Globus pallidus (tissue), 1 donor: ENCODE results near the gene MB.
"Not testable (repeated sequence)": the region's sequence is repeated elsewhere in the genome, so short reads cannot be mapped to it uniquely, and the experiment has no call there.

Source experiments
- DNase-seq: peaks from one replicate; pipeline ENCODE4 v3.0.0-alpha.2; 2015; ENCODE audit warnings: low spot score

The MB gene

DNA sequence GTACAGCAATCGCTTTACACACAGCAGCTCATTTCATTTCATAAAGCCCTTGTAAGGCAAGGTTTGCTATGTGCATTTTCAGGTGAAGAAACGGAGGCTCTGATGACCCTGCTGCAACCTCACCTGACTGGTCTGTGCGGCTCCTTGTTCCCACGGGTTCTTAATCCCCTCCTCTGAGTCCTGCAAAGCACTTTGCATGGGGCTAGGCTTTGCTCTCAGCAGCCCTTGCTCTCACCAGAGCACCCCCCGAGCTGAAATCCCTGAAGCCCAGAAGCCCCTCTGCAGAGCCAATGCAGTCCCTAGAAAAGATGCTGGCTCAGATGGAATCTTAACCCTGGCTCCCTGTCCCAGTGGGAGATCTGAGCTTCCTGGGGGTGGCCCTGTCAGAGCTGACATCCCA lies 20.1 kb upstream of the MB start:
- DNase-seq = no peak

DNA sequence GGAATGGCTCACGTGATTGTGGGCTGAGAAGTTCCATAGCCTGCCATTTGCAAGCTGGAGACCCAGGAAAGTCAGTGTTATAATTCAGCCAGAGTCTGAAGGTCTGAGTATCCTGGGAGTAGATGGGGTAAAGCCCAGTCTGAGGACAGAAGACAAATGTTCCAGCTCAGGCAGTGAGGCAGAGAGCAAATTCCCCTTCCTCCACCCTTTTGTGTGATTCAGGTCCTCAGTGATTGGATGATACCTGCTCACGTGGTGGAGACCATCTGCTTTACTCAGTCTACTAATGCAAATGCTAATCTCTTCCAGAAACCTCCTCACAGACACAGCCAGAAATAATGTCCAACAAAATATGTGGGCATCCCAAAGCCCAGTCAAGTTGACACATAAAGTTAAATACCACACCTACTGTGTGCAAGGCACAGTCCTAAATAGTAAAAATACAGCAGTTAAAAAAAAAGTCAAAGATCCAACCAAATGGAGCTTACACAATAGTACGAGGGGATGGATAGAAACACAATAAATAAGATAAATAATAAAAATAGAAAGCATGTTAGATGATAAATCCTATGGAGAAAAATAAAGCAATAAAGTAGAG lies 17.9 kb upstream of the MB start:
- DNase-seq = no peak

DNA sequence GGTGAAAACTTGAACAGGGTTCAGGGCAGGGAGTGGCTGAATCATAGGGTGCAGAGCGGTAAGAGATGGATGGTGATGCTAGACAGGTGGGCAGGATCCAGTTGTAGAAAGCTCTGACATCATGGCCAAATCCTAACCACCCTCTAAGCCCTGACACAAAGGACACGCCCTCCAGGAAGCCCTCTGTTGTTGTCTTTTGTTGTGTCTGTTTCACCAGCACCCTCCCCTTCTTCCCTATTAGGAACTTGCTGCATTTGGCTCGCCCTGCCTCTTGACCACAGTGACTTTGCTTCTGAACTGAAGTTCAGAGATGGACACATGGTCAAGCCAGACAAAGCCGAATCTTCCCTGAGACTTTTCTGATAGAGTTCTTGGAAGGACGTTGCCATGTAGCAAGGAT lies 16.9 kb upstream of the MB start:
- DNase-seq = no peak

DNA sequence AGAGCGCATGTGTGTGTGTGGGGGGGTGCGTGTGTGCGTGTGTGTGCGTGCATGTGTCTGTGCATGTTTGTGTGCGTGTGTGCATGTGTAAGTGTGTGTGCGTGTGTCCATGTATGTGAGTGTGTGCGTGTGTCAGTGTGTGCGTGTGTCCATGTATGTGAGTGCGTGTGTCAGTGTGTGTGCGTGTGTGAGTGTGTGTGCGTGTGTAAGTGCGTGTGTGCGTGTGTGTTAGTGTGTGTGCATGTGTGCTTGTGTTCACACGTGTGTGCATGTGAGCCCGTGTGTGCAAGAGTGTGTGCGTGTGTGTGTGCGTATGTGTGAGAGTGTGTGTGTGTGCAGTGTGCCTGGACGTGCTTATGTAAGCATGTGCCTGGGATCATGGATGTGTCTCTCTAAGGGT lies 16.4 kb upstream of the MB start:
- no peak for DNase-seq

DNA sequence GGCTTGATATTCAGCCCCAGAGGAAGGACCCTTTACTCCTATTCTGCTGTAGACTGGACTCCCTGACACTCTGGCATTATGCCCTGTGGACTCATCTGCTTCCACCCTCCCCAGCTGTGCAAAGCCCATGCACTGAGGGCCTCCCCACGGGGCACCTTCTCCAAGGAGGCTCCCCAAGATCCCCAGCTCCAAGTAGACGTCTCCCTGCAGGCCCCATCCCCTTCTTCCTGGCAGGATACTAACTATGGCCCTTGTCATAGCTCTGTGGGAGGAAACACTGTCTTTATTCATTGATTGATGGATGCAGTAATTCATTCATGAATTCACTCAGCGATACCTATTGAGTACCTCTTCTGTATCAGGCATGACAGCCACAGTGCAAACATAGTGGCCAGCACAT lies 15.8 kb upstream of the MB start:
- no peak for DNase-seq

DNA sequence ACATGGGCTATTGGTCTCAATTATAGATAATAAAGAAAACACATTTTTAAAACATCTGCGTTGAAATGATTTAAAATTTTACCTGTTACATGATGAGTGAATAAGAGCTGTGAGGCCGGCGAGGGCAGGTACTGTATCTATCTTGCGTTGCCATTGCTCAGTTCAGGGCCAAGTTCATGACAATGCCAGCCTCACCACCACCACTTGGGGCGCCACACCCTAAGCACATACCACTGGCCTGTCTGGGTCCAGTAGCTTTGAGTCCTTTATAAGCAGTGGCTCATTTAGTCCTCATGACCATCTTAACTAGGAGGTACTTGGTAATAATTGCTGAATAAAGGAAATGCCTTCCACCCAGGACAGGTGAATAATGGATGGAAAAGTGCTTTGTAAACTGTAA lies 14.5 kb upstream of the MB start:
- DNase-seq = no peak

DNA sequence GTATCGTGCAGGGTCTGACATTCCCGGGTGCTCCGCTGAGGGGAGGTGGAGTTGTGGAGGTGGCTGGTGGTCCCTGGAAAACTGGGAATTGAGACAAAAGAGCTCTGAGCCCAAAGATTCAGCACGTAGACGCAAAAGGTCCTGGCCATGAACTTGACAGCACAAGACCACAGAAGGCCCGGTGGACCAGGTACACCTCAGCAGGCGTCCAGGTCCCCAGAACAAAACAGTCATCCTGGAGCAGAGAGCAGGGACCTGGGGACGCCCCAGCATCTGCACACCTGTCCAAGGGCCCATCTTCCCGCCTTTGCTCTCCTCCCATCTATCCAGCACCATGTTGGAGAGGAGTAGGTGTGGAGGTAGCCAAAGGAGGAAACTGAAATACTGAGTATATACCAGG lies 13.8 kb upstream of the MB start:
- DNase-seq = no peak

DNA sequence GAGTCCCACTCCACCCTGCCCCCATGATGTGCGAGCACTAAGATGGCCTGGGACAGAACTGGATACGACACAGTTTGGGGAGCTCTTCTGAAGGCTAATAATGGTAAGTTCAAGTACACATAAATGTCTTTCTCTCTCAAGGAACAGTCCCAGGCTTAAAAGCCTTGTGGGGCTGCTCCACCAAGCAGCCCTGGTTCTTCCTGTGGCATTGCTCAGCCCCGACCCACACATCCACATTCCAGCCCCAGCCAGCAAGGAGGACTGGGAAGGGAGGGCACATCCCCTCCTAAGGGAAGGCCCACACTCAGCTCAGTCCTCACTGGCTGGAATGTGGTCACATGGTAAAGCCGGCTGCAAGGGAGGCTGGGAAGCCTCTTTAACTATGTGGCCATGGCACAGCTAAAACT lies 13.3 kb upstream of the MB start:
- no peak for DNase-seq

DNA sequence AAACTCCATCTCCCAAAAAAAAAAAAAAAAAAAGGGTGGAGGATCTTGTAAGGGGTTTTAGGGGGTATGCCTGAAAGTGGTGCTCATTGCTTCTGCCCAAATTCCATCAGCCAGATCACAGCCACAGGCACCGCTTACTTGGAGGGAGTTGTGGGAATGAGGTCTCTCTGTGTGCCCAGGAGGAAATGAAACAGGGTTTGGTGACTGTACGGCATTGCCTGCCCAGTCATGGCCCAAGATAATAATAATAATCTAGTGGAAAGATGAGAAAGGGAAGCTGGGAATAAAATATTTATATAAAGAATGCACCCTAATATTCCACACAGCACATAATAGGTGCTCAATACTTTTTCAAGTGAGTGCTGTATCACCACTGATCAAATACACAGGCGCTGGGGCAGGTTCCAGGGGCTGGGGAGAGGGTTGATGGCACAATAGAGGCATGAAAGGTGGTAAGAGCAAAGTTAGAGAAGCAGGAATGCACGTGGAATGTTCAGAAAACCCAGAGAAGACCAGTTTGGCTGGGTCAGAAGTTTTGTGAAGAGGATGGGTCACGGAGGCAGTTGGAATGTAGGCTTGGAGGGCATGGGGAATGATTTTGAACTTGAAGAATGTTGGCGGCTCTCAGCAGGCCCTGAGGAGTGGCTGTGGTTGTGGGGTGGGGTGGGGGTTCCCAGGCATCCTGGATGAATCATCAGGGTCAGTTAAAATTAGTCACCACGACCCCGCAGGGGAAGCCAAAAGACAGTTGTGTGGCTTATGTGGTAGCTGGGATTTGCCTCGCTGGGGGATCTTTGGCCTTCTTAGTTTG lies 12.5 kb upstream of the MB start:
- DNase-seq = no peak

DNA sequence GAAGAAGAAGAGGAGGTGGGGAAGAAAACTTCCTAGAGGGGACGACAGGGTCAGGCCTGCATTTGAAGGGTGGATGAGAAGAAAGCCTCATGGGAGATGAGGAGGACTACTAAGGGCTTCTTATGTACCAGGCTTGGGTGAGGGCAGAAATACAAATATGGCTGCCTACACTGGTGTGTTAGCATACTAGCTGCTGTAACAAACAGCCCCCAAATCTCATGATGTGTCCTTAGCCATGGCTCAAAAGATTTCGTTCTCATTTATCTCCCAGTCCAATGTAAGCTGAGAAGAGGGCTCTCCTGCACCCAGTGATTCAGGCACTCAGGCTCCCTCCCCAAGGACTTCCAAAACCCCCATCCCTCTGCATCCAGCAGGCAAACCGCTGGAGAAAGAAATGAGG lies 11.6 kb upstream of the MB start:
- no peak for DNase-seq

DNA sequence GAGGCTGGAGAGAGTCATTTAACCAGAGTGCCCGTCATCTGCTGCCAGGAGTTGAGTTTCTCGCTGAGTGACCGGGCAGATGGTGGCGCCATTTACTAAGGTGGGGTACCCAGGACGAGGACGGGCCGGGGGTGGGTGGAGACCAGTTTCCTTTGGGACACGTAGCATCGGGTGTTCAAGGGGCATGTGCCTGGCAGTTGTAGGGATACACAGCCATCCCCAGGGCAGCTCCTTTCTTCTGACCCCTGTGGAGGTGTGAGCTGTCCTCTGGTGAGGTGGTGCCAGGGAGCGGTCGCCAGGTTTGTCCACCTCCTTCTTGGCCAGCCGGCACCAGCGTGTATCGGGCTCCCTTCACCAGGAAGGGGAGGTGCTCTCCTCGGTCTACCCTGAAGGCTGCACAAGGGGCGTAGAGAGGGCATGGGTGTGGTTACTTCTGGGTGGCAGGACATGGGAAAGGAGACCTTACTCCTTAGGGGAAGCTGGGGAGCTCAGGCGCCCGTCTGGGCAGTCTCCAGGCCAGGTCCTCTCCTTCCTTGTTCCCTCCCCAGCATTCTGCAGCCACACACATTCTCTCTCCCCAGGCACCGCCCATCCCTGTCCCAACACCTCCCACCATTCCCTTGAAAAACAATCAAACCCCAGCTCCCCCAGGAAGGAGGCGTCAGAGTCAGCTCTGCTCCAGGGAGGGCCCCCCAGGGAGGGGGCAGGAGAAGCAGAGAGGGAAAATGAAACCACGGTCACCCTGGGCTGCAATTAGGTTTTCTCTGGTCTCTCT lies 10.3 kb upstream of the MB start:
- DNase-seq = peak; percentile 32

DNA sequence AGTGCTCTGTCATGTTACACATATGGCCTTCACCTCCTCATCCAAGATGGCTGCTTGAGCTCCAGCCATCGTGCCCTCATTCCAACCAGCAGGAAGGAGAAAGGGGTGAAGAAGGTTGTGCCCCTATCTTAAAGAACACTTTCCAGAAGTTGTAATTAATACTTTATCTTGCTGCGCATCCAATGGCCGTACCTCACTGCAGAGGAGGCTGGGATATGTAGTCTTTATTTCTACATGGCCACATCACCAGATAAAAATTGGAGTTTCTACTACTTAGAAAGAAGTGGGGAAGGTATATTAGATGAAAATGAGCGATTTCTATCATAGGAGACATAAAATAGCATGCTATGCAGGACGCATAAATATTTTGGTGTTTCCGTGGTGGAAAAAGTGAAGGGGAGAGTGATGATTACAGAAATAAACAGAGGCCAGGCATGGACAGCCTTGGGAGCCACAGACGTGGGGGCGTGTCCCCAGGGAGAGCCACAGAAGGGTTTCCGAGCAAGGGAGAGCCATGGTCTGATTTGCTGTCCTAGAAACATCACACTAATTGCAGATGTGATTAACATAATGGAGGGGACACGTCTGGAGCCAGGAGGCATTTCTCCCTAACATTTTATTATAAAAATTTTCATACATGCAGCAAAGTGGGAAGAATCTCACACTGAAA lies 8.8 kb upstream of the MB start:
- DNase-seq = no peak

DNA sequence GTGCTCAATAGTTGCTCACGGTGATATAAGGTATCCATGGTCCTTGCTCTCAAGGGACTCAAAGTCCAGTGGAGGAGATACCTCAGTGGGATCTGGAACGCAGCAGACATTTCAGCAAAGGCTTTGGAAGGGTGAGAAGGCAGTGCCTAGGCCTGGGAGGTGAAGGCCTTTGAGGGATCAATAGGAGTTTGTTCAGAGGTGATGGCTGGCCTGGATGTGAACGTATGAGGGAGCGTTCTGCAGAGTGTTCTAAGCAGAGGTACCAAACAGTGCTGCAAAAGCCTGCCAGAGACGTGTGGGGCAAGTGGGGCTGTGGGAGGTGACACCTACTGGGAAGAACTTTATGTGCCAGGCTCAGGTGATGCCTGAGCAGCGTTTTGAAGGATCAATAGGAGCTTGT lies 7.4 kb upstream of the MB start:
- no peak for DNase-seq

DNA sequence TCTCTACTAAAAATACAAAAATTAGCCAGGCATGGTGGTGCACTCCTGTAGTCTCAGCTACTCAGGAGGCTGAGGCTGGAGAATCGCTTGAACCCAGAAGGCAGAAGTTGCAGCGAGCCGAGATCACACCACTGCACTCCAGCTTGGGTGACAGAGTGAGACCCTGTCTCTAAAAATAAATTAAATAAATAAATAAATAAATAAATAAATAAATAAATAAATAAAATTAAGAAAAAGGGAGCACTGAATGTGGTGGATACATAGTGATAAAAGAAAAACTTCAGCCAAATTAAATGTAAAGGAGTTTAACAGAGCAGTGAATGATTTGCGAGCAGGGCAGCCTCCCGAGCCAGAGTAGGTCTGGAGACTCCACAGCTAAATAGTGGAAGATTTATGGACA lies 6.8 kb upstream of the MB start:
- not testable (repeated sequence) for DNase-seq

DNA sequence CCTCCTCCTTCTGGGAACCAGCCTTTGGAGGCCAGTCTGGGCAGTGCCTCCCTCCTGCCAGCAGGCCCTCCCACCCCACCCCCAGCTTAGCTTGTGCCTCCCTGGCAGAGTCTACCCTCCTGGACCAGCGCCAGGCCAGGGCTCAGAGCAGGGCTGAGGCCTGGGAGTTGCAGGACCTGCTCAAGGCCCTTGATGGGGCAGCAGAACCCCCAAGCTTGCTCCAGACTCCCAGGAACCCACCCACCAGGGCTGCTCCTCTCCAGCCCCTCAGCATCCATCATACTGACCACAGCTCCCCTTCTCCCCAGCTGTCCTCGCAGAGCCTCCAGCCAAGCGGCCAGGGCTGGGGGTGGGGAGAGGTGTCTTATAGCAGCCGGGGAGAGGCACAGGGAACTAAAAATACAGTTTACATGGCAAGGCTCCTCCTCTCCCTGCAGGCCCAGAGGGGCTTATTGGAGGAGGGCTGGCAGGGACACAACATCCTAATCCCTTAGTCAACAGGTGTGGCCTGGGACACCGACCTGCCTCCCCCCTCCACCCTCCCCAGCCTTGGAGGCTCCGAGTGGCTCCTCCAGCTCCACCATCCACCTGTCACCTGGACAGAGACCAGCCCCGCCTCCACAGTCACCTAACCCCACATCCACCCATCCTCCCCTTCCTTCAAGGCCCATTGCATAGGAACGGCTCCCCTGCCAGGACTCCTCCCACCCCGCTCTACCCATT lies 5.2 kb upstream of the MB start:
- no peak for DNase-seq

DNA sequence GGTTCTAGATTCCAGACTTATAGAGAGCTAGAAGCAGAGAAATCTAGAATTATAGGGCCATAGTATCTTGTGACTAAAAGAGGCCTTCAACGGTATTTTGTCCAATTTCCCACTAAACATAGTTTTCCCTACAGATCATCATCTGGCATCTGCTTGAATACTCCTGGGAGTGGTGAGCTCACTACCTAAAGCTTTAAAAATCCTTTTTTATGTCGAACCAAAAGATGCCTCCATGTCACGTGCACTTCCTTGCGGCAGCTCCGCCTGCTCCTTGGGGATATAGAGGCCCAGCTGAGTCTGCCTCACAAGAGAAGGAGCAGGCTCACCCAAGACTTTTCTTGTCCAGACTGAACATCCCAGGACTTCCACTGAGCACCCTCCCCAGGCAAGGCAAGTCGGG lies 4.3 kb upstream of the MB start:
- no peak for DNase-seq

DNA sequence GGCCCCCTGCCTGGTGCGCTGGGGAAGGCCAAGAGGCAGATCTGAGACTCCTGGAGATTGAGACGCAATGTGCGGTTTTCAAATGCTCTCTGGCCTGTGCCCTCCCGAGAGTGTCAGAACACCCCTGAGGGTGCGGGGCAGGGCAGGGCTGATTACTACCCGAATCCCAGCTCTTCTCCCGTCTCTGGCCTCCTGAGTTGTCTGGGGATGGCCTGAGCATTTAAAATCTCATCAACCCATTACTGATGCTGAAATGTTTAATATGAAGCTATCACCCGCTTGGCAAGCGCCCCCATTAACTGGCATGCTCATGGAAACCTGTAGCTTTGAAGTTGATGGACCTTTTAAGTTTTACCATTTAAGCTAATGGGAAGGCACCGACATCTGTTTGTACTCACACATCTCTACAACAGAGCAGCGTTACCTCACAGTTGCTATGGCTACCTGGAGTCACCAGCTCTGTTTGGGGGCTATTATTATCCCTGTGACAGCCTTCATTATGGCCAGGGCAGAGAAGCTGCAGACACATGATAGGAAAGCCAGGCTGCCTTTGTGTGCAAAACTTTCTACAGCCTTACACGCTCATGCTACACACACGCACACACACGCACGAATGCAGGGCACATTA lies 3.6 kb upstream of the MB start:
- DNase-seq = no peak

DNA sequence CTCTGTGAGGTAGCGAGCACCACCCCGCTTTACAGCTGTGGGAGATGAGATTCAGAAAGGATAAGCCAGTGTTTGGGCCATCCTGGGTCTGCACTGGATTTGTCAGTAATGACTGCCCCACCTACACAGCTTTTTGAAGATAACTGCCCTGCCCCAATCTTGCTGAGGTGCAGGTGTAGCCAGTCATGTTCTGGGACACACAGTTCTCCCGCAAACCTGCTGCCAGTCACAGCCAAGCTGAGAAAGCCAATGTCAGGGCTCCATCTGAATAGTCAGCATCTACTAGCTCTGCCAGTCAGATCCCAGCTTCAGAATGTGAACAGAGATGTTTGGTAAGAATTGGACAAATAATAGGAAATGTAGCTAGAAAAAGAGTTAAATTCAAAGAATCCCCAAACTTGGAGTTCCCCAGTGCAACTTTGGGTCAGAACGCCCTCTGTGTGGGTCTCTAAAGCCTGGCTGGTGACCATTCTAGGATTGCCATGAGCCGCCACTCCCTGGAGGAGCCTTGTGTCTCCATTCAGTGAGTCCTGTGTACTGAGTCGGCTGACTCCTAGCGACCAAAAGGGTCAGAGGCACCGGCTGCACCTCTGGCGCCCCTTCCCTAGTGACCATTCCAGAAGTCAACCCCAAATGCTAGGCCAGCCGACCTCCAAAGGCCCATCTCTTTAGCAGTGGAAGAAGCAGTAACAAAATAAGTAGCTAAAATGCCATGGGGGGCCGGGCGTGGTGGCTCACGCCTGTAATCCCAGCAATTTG lies 2.4 kb upstream of the MB start:
- DNase-seq = no peak

DNA sequence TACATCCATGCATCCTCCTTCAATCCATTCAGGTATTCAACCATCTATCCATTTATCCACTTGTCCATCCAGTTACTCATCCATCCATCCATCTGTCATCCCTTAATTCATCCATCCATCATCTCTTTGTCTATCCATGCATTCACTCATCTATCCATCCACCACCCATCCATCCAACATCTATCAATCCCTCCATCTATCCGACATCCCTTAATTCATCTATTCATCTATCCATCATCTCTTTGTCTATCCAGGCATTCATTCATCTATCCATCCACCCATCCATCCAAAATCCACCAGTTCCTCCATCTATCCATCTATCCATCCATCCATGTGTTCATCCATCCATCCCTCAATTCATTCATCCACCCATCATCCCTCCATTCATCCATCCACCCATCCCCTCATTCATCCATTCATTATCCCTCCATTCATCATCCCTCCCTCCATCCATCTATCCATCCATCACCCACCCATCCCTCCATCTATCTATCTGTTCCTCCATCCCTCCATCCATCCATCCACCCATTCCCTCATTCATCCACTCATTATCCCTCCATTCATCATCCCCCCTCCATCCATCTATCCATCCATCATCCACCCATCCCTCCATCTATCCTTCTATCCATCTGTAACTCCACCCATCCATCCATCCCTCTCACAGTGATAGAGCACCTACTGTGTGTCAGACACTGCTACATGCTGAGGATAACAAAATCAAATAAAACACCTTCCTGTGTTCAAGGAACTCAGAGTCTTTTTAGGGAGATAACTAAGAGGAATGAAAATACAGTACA lies 1.5 kb upstream of the MB start:
- no peak for DNase-seq

DNA sequence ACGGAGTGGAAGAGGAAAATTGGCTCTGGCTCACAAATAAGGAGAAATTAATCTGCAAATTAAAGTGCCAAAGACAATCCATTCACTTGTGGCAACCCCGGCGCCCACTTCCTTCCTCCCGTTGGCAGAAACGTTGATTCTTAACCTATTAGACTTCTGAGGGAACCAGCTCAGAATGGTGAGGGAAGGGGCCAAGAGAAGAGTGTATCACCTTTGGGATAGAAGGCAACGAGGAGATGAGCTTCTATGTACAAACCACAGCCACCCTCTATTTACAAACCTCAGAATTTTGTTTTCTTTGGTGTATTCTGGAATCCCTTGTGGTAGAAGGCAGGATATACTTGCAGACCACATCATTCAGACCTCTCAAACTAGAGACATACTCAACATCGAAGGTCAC lies 1.1 kb downstream of the MB start:
- no peak for DNase-seq
